ENCODE data around the gene ZFP3. TPM values are rescaled to one million over a fixed set of nuclear protein-coding genes. Genes with fewer than 3 reads are reported as not detected.
A peak's percentile ranks its signal among the peaks of the same experiment; 100 is the strongest.
"Not testable (repeated sequence)": the region's sequence is repeated elsewhere in the genome, so short reads cannot be mapped to it uniquely, and the experiment has no call there.

ZFP3 gene
- polyA plus RNA-seq, 1 donor = 19.1 TPM

DNA sequence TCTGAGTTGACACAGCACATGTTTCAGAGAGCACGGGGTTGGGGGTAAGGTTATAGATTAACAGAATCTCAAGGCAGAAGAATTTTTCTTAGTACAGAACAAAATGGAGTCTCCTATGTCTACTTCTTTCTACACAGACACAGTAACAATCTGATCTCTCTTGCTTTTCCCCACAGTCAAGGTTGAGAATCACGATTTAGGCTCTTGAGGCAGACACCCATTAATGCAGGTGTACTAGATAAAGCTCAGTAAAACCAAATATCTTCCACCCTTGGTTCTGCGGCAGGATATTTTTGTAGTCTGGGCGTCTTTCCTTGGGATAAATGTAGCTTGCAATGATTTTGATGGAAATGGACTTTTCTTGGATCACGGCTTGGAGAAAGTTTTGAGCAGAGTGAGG is 2.8 kb upstream of the ZFP3 start:
- not testable (repeated sequence) for DNase-seq

DNA sequence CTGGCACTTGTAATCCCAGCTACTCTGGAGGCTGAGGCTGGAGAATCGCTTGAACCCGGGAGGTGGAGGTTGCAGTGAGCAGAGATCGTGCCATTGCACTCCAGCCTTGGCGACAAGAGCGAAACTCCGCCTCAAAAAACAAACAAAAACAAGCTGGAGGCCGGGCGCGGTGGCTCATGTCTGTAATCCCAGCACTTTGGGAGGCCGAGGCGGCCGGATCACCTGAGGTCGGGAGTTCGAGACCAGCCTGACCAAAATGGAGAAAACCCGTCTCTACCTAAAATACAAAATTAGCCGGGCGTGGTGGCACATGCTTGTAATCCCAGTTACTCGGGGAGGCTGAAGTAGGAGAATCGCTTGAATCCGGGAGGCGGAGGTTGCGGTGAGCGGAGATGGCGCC is 992 bp upstream of the ZFP3 start:
- not testable (repeated sequence) for DNase-seq

DNA sequence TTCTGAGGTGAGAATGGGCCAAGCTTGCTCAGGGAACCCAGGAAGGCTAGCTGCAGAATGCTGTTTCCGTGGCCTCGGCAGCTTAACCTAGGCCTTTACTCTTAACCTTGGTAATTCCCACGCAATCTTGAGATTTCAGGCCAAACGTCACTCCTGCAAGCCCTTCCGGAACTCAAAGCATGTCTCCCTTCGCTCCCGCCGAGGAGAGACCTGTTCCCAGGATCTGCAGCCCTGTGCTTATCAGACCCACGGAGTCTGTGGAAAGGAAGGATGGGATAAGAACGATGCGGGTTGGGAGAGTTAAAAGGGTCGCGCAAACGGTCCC is 524 bp upstream of the ZFP3 start:
- no peak for DNase-seq

DNA sequence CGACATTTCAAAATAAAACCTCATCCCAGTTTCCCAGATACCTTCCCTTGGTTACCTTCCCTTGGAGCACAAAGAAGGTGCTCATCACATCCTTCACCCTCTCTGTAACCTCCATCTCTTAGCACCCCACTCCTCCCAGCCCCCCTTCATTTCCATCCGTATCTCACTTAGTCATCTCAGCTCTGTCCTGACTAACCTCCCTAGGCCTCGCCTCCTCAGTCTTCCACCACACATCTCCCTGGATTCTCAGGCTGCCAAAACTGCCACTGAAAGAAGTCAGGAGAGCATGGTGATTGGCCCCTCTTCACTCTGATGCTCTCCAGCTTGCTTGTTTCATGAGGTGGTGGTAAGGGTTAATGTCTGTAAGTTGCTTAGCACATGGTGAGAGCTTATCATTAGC is 2.3 kb downstream of the ZFP3 start:
- DNase-seq = no peak

DNA sequence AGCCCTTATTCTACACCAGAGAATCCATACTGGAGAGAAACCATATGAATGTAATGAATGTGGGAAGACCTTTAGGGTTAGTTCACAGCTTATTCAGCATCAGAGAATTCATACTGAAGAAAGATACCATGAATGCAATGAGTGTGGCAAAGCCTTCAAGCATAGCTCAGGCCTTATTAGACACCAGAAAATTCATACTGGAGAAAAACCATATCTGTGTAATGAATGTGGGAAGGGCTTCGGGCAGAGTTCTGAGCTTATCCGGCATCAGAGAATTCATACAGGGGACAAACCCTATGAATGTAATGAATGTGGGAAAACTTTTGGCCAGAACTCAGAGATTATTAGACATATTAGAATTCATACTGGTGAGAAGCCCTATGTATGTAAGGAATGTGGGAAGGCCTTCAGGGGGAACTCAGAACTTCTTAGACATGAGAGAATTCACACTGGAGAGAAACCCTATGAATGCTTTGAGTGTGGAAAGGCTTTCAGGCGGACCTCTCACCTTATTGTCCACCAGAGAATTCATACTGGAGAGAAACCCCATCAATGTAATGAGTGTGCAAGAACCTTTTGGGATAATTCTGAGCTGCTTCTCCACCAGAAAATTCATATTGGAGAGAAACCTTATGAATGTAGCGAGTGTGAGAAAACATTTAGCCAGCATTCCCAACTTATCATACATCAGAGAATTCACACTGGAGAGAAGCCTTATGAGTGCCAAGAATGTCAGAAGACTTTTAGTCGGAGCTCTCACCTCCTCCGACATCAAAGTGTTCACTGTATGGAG is 14.1 kb downstream of the ZFP3 start:
- DNase-seq = no peak

DNA sequence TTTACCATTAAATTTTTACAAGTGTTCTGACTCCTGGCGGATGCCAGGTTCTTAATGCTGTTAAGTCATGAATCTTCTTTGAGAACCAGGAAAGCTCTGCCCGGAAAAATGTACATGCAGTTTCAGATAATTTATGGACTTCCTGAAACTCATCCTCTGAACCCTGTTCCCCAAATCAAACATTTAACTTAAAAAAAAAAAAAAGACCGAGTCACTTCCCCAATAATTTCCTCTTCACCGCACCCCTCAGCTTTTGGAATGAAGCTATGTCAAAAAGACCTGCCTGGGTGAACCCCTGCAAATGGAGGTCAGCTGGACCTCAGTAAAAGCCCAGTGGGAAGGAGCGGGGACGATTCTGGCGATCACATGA is 18.4 kb downstream of the ZFP3 start:
- DNase-seq = no peak

DNA sequence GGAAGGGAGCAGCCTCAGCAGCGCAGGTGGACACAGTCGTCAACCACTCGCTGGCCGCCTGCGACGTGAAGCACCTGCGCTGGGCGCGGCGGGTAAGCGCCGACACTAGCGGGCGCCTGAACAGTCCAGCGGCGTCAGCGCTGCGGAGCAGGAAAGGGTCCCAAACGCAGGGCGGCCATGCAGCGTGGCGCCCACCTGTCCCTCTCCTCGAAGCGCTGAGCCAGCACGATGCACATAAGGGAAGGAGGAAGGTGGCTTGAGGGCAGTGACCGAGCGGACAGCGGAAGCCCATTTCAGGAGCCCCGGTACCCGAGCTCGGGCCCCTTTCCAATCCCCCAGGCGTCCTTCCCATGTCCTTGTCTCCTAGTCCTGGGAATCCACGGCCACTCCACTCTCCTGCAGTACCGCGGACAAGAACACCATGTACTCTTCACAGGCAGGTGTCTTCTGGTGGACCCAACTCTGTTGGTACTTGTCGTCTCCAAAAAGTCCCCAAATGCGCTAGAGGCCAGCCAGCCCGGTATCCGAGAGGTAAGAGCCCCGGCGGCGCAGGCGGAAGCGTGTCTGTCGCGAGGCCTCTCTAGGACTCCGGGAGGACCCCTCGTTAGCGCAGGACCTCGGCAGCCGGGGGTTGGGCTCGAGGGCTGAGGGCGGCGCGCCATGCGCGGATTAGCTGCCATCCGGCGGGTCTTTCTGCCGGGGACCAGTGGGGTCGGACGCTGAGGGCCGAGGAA is 19.0 kb downstream of the ZFP3 start:
- DNase-seq = peak; percentile 79

DNA sequence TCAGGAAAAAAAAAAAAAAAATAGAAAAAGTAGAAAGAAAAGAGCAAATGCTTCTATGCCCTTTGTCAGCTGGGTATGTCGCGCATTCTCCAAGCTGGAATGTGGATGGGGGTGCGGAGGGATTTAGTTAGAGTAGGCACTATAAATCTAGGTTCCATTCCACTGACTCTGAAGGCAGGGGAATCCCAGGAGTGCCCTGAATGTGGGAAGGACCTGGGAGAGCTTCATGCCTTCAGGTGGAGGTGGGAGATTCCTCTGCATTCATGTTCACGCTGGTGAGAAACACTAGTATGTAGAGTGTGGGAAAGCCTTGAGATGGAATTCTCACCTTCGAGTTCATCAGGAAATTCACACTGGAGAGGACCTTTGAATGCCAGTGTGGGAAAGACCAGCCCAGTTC is 21.0 kb downstream of the ZFP3 start:
- DNase-seq = no peak

DNA sequence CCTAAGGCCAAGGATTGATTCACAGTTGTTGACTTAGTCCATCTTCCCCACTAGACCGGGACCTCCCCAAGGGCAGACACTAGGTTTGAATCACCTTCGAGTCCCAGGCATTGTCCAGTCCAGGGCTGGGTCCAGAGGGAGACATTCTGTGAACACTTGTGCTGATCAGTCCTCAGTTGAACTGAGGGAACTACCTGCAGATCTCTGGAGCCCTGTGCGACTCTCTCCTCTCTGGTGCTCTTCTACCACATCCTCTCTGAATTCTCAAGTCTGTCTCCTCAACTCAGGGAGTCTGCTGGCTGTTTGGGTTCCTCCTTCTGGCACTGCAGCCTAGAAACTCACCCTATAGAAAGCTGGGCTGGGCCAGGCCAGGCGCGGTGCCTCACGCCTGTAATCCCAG is 22.6 kb downstream of the ZFP3 start:
- no peak for DNase-seq

DNA sequence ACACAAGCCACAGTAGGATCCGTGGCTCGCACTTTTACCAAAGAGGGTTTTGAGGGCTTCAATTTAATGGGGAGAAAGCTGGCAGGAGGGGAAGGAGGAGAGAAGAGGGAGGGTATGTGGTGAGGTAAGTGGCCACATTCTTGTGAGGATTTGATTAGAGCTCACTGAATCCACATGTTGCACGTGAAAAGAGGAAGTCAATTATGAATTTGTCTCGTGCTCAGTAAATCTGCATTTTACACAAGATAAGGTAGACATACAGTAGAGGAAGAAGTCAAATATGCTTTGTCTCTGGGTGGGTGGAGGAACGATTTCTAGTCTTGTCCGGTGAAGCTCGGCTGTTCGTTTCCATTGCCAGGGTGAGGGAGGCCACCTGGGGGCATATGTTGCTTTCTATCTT is 32.5 kb downstream of the ZFP3 start:
- DNase-seq = no peak

DNA sequence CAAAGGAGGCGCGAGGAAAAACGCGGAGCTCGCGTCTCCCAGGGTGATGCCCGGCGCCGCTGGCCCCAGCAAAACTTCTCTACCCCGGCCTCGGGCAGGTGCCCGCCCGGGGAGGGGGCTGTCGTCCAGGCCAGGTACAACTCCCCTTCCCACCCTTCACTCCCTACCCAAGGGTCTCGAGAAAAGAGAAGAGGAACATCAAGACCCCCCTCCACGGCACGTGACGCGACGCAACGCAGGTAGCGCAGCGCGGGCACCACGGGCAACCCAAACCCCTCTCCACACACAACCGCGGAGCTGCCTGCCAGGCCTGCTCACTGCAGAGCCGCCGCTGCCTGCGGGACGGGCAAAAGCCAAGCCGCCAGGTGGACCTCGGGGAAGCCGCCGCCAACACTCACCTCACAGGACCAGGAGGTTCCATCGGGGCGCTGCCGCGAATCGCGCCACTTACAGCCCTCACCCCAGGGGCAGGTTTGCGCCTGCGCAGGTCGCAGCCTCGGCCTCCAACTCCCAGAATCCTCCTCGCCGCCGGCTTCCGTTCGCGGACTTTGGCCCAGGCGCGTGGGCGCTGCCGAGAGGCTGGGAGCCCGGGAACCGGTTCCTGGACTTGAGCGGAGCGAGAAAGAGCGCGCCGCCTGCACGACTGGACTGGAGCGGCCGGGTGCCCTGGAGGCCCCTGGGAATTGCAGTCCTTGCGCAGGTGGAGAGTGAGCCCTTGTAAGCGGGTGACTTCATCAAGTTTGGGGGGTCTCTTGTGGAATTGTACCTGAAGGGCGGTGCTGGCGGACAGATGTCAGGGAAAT is 33.3 kb downstream of the ZFP3 start, which contains the start of gene ZNF232:
Gene ZNF232, minus strand, starts transcription at position 477 of the 803 bp plus-strand sequence. Its CDS starts 56 bp downstream, at position 421.
- DNase-seq = peak; percentile 94

DNA sequence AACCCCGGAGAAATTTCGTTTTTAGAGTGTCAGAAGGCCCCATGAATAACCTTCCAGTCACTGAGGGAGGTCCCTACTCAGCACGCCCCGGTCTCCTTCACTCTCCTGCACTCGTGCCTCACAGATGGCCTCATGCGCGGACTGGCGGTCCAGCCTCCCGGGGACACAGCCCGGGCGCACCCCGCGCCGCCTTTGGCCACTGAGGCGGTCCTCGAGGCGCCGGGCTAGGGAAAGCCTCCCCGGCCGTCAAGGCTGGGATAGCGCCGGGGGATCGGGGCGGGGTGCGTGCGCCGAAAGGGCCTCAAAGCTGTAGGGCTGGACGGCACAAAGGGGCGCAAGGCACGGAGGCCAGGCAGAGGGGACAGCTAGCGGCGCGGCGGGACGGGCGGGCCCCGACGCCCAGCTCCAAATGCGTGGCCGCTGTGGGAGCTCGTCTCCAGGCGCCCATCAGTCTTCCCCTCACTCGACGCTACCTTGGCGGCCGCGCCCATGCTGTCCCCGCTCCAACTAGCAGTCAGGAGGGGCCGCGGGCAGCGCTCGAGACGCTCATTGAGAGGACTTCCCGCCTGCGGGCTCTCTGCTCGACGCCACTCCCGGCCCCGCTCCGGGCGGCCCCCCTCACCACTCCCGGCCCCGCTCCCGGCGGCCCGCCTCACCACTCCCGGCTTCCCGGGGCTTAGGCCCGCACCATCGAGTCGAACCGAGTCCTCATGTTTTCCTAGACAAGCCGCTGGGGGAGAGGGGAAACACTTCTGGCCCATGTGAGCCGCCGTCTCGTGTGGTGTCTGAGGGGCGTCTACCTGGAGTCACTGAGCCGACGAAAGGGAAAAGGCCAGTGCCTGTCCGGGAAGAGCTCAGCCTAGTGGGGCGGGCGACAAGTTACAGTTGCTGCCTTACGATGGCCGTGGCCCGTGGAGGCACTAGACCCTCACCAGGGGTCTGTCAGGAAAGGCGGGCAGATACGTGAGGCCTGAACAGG is 37.7 kb downstream of the ZFP3 start, which contains the start of gene USP6:
Gene USP6, plus strand, starts transcription at position 360 of the 979 bp plus-strand sequence. CDS start 14,336 bp downstream, outside the sequence.
- peak; percentile 40 for DNase-seq

DNA sequence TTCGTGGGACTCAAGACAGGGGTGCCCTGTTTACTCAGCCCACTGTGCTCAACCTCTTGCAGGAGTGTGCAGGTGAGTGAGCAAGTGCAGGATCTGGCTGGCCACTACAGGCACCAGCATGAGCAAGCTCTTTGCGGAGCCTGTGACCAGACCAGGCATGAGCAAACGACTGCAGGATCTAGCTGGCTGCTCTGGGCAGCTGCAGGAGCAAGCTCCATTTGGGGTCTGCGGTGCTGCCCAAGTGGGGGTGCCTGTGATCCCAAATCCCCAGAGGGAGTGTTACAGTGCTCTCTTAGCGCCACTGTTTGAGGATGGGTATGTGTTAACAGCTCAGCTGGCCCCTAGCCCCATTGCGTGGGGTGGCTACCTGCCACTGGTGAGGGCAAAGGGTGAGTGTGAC is 40.0 kb downstream of the ZFP3 start:
- no peak for DNase-seq

DNA sequence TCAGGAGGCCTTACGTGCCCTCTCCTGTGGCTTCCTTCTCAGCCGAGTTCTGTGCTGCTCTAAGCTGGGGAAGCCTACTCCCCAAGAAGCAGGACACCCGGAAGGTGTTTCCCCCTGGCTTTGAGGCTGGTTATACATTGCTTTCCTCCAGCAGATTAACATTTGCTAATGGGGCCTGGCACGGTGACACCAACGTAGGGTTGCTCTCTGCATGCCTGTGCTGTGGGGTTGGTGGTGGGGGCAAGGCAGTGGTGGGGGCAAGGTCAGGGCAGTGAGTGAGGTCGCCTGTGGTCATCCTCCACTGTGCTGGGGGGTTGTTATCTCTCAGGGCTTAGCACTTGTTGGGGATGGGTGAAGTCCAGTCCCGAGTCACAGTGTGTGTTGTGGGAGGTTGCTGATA is 41.8 kb downstream of the ZFP3 start:
- DNase-seq = no peak

DNA sequence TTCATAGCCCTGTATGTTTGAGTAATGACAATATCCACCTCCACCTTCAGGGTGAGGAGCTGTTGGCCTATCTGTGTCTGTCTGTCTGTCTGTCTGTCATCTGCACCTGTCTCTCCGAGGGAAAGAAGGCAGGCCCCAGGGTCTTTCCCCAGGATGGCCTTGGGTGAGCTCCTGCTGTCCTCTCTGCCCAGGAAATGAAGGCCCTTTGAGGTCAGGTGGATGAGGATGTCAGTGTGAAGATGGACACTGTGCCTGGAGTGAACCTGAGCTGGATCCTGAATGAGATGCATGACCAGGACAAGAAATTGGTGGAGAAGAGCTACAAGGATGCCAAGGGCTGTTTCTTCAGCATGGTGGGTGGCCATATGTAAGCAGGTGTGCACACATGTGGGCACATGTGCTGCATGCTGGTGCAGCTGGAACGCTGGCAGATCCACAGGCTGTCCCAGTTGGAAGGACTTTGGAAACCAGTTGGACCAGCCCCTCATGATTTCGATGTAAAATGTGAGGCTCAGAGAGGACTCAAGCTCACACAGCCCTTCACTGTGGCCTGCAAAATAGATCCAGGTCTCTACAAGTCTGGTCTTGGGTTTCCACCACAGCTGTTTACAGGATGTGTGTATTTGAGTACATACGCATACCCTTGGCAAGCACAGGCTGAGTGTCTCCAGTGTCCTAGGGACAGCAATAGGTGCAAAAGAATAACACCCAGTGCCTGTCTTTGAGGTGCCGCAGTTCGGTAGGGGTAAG is 42.3 kb downstream of the ZFP3 start:
- DNase-seq = not testable (repeated sequence)

DNA sequence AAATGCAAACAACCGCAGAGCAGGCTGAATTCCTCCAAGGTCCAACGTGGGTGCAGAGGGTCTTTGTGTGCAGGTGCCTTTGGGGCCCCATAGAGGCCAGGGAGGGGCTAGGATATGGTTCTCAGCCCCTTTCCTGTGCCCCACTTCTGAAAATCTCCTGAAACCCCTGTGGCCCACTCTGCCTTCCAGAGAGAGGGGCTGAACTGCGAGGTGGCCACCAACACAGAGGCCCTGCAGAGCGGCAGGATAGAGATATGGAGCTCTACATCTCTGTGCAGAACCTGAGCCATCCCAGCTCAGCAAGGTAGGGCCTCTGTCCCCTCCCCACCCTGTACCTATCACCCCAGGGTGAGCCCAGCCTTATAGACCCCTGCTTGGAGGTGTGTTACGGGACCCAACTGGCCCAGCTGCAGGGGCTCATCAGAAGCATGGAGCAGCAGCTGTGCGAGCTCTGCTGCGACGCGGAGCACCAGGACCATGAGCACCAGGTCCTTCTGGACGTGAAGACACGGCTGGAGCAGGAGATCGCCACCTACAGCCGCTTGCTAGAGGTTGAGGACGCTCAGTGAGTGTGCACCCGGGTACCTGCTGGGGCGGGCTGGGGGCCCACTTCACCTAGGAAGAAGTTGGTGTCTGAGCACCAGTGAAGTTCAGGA is 43.0 kb downstream of the ZFP3 start:
- no peak for DNase-seq

DNA sequence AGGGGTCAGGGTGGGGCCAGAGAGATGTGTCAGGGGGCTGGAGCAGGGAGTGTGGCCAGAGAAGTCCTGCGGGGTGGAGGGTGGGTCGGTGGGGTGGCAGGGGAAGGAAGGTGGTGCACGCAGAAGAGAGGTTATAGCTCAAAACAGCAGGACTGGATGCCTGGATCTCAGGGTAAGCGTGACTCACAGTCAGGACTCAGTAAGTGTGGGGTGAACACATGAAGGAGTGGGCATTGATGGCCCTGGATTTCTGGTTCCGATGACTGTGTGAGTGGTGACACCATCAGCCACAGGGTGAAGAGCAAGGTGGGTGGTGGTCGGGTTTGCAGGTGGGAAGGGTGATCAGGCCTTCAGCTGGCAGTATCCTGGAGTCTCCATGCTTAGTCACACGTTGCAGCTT is 43.8 kb downstream of the ZFP3 start:
- DNase-seq = not testable (repeated sequence)

DNA sequence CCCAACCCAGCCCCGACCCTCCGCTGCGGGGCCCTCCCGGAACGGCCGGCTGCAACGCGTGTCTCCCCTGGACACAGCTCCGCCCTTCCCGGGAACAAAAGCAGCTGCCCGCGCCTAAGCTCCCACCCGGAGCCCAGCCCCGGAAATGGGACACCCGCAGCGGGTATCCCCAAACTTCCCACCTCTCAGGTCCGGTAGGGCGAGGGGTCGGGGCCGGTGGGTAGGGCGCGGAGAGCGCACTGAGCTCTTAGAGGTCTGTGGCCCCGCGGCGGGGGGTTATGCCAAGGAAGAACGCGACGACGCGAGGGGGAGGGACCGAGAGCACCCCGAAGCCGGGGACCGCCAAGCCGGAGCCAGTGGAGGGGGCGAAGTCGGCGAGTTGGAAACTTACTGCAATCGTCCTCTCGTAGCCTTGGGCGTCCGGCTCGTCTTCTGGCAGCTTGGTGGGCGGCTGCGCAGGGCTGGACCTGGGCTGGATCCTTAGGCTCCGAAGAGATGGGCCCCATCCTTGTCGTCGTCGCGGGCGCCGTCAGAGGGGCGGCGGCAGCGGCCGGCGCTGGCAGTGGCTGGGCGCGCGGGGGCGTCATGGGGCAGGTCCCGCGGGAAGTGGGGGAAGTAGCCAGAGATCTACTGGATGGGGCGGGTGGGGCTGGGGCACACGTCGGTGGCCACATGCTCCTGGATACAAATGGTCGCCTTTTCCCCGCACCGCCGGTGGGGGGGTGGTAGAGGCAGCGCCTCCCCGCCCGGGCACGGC is 44.5 kb downstream of the ZFP3 start:
- DNase-seq = peak; percentile 38
